Ovary (tissue), 10 donors: ENCODE measurements around the gene CENPV. TPM values are rescaled to one million over a fixed set of nuclear protein-coding genes. Genes with fewer than 3 reads are reported as not detected.
"Not testable (repeated sequence)": the region's sequence is repeated elsewhere in the genome, so short reads cannot be mapped to it uniquely, and the experiment has no call there.

Experiments used
- DNase-seq, 5 donors: peaks; one replicate each; pipeline ENCODE4 v3.0.0-alpha.2; 2019 to 2020
- H3K27ac ChIP-seq, 2 donors: fragments of 200-600 bp; one replicate each; pipeline versions ENCODE4 v1.5.1 to v1.8.0; 2019 to 2022
- H3K27me3 ChIP-seq: fragments of 200-600 bp; one replicate; pipeline ENCODE4 v1.8.0; 2022
- H3K36me3 ChIP-seq: fragments of 200-600 bp; sonication (generic); one replicate; pipeline ENCODE4 v1.5.1; 2019
- H3K4me1 ChIP-seq: one replicate; pipeline ENCODE4 v1.8.1; 2013; ENCODE audit warnings: mild to moderate bottlenecking, moderate library complexity; ENCODE audit not compliant: insufficient read depth
- H3K4me3 ChIP-seq: fragments of 200-600 bp; sonication (generic); one replicate; pipeline ENCODE4 v1.5.1; 2017
- H3K9me3 ChIP-seq, 2 donors: fragments of 200-600 bp in 1 of 2; sonication (generic) in 1 of 2; one replicate each; pipeline versions ENCODE4 v1.5.1 to v1.8.1; 2013 to 2019; ENCODE audit warnings: mild to moderate bottlenecking in 1 of 2, moderate library complexity in 1 of 2
- EP300 ChIP-seq: sonication (generic); formaldehyde crosslinking; IDR thresholded peaks from one replicate; pipeline ENCODE4 v1.6.1; 2017; ENCODE audit warnings: antibody characterized with exemption
- POLR2A ChIP-seq: fragments of 450-650 bp; IDR thresholded peaks from one replicate; pipeline ENCODE4 v1.6.1; 2017; ENCODE audit warnings: antibody characterized with exemption, mild to moderate bottlenecking, moderate library complexity
- WGBS, 3 donors: extraction: QIAGEN DNeasy Blood & Tissue Kit in 1 of 3; methylation state at CpG; one replicate each; pipeline versions ENCODE4 v1.1.5 to v1.1.7; 2013 to 2017; 5-methylcytosine and 5-hydroxymethylcytosine counted together
- intact Hi-C, 4 donors: fragments of 100-400 bp; cut with DNase I; formaldehyde crosslinking; loops; one replicate each; pipeline versions ENCODE4 v1.11.0 to v1.15.1; 2022 to 2023
- long read RNA-seq, 3 donors: library from polyadenylated mRNA in 2 of 3; unstranded in 2 of 3; transcript quantifications; one replicate each; pipeline ENCODE4 v2.0.0 and lab custom pipeline, GENCODE V29; 2021 to 2026
- polyA plus RNA-seq, 2 donors: library from polyadenylated mRNA; stranded (reverse); fragments of 200-250 nt in 1 of 2; fragments of 350-450 nt in 1 of 2; fragmentation: Illumina TruSeq in 1 of 2; extraction: RNeasy Lipid Tissue Mini Kit (QIAGEN cat#74804) in 1 of 2; gene quantifications; one replicate each; pipeline ENCODE4 v1.2.3, GENCODE V29; 2013 to 2014
- total RNA-seq, 7 donors: library from RNA; depleted of rRNA in 2 of 7; stranded (reverse); fragments of >200 nt in 2 of 7; fragmentation: NEBNext Ultra II Directional in 3 of 7; extraction: Animal tissue kit (Norgen Biotek cat#: 25700) in 3 of 7; gene quantifications; one replicate each; pipeline versions ENCODE4 v1.1.0 to v1.2.4, GENCODE V29; 2016 to 2023
- TF ChIP-seq, protein P1 (sequence below), 3 donors: fragments of 450-650 bp in 2 of 3; fragments of 200-600 bp in 1 of 3; IDR thresholded peaks; one replicate each; pipeline versions ENCODE4 v1.5.1 to v1.8.0; 2016 to 2022; ENCODE audit warnings: antibody characterized with exemption in 3 of 3, mild to moderate bottlenecking in 1 of 3
- donor health status: DM: no; HTN: no; CAD: no; lungs with moderate emphysema.
- donor health status: DM: no; HTN: no; CAD: no.
- donor health status: Bipolar disorder and iron deficiency.
- donor health status: DM: yes; HTN: yes; CAD: no.
- donor health status: DM: no; HTN: no; CAD: no.
- donor health status: DM: yes; HTN: yes; CAD: no.

The CENPV gene
- total RNA-seq (10 to 100 TPM; 18.8 to 38.9 (median 34.0) TPM), polyA plus RNA-seq (10 to 100 TPM; 20.0 to 22.3 TPM)
- long read RNA-seq, donor 1, partial matches to known transcripts, result 0 of 1 reads
- long read RNA-seq, donor 1, other reads (novel, unspliced or antisense), result 1 of 1 reads
- long read RNA-seq, donor 2, transcript CENPV-201 (5 exons, 1,165 nt), result major isoform, 21 of 1,750 reads
- long read RNA-seq, donor 2, transcript CENPV-207 (1 exons, 671 nt), result minor isoform, 5 of 1,750 reads
- long read RNA-seq, donor 2, partial matches to known transcripts, result 1,476 of 1,750 reads
- long read RNA-seq, donor 2, other reads (novel, unspliced or antisense), result 243 of 1,750 reads
- long read RNA-seq, donor 3, transcript CENPV-201 (5 exons, 1,165 nt), result major isoform, 35 of 51 reads
- long read RNA-seq, donor 3, partial matches to known transcripts, result 4 of 51 reads
- long read RNA-seq, donor 3, other reads (novel, unspliced or antisense), result 8 of 51 reads

DNA sequence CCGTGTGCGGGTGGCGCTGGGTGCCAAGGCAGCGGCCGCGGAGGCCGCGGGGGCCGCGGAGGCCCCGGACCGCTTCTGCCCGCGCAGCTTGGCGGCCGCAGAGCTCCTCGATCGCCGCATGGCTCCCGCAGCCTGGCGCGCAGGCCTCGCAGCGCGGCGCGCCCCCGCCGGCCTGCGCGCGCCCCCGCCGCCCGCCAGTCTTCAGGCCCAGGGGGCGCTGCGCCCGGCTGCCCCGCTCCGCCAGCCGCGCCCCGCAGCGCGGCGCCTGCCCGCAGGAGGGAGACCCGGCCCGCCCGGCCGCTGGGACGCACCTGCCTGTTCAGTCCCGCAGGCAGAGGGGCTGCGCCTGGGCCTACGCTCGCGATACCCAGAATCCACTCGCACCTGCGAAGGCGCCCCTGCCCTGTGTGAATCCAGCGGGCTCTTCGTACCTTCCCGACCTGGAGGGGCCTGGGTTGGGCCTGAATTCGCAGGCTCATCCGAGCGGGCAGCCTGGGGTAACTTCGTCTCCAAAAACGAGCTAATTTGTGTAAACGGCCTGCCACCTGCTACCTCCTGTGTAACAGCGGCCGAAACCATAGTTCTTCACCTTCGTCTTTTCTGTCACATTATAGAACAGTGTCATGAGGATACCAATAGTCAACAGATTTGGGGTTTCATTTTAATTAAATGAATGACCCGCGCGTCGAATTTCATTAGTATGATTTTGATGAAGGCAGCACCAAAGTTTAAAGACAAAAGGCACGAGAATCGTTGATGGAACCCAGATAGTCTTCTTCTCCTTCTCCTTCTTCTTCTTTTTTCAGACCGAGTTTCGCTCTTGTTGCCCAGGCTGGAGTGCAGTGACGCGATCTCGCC lies at the start of gene CENPV:
Gene CENPV (minus strand): TSS at position 153 of the 858 bp plus-strand sequence. CDS start 33 bp downstream, at position 120.
- Histone ChIP-seq H3K36me3 (no peaks in the 10 kb centered on the region), H3K27ac (peak within 1 kb of the TSS; percentile 3 to 70), H3K4me3 (peak within 1 kb of the TSS; percentile 84), H3K9me3 (no peaks in the 10 kb centered on the region), H3K27me3 (no peaks in the 10 kb centered on the region), H3K4me1 (peaks cover 2% of the 10 kb centered on the region)
- TF ChIP-seq, protein P1, sequence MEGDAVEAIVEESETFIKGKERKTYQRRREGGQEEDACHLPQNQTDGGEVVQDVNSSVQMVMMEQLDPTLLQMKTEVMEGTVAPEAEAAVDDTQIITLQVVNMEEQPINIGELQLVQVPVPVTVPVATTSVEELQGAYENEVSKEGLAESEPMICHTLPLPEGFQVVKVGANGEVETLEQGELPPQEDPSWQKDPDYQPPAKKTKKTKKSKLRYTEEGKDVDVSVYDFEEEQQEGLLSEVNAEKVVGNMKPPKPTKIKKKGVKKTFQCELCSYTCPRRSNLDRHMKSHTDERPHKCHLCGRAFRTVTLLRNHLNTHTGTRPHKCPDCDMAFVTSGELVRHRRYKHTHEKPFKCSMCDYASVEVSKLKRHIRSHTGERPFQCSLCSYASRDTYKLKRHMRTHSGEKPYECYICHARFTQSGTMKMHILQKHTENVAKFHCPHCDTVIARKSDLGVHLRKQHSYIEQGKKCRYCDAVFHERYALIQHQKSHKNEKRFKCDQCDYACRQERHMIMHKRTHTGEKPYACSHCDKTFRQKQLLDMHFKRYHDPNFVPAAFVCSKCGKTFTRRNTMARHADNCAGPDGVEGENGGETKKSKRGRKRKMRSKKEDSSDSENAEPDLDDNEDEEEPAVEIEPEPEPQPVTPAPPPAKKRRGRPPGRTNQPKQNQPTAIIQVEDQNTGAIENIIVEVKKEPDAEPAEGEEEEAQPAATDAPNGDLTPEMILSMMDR (IDR thresholded peaks at IDR 0.05), result peak in 1 of 3 donors; percentile 19
- no peak for TF ChIP-seq EP300
- peak in 3 of 5 donors; percentile 36 to 61 (median 43) for DNase-seq
- intact Hi-C loops, result loop anchor here in 1 of 4 donors (10.0 kb wide), 1 partner anchor 69 kb away; no protein-coding TSS in a partner anchor
- 15 to 22% (median 21%) methylated on average over 58 to 83 of the region's 83 CpGs for WGBS, 3 donors

DNA sequence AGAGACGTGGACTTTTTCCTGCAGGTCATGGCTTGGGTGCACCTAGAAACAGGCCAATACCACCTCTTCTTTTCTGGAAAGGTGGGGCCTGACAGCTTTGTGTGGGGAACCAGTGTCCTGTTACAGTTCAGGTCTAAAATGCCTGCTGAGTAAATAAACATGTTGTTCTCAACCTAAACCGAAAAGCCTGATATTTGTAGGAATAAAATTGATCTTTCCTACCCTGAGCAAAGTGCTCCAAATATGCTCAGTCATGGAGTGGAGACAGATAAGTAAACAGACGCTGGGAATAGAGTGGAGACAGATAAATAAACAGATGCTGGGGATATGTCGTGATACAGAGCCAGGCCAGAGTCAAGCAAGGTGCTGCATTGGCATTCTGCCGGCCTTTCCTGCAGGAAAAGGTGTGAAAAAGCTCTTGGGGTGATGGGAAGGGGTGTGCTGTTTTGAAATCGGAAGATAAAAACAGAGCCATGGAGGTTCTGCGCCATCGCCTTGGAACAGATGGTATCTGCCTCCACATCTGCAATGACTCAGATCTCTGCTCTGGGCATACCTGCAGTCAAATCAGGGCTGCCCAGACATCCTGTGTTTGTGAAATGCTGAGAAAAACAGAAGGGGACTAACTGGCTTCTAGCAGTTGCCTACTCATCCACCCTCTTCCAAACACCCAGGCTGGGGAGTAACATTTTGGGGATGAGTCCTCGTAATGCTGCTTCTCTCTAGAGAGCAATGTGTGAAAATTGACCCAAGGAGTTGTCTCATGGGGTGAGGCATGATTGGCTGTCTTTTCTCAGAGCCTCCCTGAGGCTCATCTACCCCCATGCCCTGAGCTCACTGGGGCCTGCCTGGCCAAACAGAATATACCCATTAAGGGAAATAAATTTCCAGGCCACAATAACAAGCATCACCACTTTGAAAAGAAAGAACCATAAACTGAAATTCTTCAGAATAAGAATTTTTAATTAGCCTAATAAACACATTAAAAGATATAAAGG lies 45.3 kb upstream of the CENPV start:
- Histone ChIP-seq H3K4me1 (peaks cover 3% of the 10 kb centered on the region), H3K36me3 (no peaks in the 10 kb centered on the region), H3K4me3 (no peak overlapping the region), H3K27me3 (no peaks in the 10 kb centered on the region), H3K27ac (no peak overlapping the region), H3K9me3 (no peaks in the 10 kb centered on the region)
- no peak for DNase-seq
- intact Hi-C loops, result no loop called here
- no peak for TF ChIP-seq POLR2A
- TF ChIP-seq, protein P1 (IDR thresholded peaks at IDR 0.05), result no peak
- TF ChIP-seq EP300, result no peak
- WGBS, 3 donors, result 71 to 76% (median 75%) methylated on average over 9 of the region's 9 CpGs

DNA sequence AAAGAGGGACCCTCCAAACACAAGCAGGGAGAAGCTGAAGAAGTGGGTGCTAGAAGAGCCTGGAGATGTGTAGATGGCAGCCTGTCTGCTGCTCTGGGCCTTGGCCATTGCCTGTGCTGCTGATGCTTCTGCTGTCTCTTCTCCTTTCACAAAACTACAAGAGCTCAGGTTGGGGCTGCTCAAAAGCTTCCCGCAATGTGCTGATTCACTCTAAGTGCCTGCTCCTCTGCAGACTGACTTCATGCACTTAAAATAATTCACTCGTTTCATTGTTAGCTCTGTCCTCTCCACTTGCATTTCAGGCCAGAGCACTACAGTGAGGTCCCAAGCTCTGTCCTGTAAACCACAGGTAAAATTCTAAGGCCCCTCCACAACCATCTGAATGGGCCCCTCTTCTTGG lies 43.4 kb upstream of the CENPV start:
- WGBS, 3 donors, result 61 to 67% (median 61%) methylated on average over 2 of the region's 2 CpGs
- H3K9me3 ChIP-seq, result not testable (repeated sequence)

DNA sequence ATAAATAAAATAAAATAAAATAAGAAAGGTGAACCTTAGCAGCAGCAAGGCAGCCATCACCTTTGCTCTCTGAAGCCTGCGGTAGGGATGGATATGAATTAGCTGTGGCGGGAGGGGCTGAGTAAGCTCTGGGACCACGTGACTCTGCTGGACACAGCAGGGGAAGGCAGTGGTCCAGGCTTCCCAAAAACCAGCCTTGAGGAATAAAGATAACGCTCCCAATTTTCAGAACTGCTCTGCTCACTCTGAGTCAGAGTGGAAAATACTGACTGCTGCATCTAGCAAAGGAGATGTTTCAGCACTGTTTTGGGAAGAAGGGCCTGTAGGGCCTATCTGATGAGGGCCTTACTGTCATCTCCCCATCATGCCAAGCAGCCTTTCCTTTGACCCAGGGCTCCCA lies 42.6 kb upstream of the CENPV start:
- H3K36me3 ChIP-seq, H3K4me1 ChIP-seq, intact Hi-C loops, H3K9me3 ChIP-seq, H3K27me3 ChIP-seq, H3K4me3 ChIP-seq: not testable (repeated sequence)
- peak; percentile 58 to 79 (median 67) for DNase-seq
- 5 to 12% (median 11%) methylated on average over 4 of the region's 4 CpGs for WGBS, 3 donors
- H3K27ac ChIP-seq, result peak overlapping the region in 1 of 2 donors; percentile 78

More for the DNA sequence above, 43.4 kb upstream of the CENPV start:
- H3K4me1 ChIP-seq, H3K4me3 ChIP-seq, DNase-seq, H3K27me3 ChIP-seq, H3K36me3 ChIP-seq, intact Hi-C loops: not testable (repeated sequence)
- H3K27ac ChIP-seq, result peak overlapping the region in 1 of 2 donors; percentile 78

DNA sequence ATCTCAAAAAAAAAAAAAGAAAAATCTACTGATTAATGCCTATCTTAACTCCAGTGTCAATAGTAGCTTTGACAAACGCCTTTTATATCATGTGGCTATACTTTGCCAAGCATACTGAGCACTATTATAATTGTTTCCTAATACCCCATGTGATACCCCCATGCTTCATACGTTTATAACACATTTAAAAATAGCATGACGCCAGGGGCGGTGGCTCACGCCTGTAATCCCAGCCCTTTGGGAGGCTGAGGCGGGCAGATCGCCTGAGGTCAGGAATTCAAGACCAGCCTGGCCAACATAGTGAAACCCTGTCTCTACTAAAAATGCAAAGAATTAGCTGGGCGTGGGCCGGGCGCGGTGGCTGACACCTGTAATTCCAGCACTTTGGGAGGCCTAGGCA lies 39.2 kb upstream of the CENPV start:
- WGBS, 3 donors, result 91 to 96% (median 95%) methylated on average over 11 of the region's 11 CpGs
- H3K27ac ChIP-seq, H3K4me1 ChIP-seq, intact Hi-C loops, H3K9me3 ChIP-seq, DNase-seq, H3K36me3 ChIP-seq, H3K27me3 ChIP-seq, H3K4me3 ChIP-seq: not testable (repeated sequence)
